HL-60 (cell line): ENCODE results near the gene MTR.

Experiments used
- CTCF ChIP-seq: IDR thresholded peaks from one replicate; pipeline ENCODE4 v1.5.1; 2011; ENCODE audit warnings: low read length, control low read depth, inconsistent platforms; ENCODE audit not compliant: insufficient read depth
- GABPA ChIP-seq: IDR thresholded peaks from 2 replicates; pipeline ENCODE4 v1.6.1; 2012; ENCODE audit warnings: low read depth
- POLR2AphosphoS5 ChIP-seq: IDR thresholded peaks from 2 replicates; pipeline ENCODE4 v1.6.1; 2012; ENCODE audit warnings: low read depth
- REST ChIP-seq: IDR thresholded peaks from 2 replicates; pipeline ENCODE4 v1.6.1; 2012; ENCODE audit warnings: low read depth; ENCODE audit not compliant: insufficient replicate concordance
- SPI1 ChIP-seq: IDR thresholded peaks from 2 replicates; pipeline ENCODE4 v1.6.1; 2012; ENCODE audit warnings: low read depth, mild to moderate bottlenecking, borderline replicate concordance

- TF ChIP-seq CTCF: no peak
- no peak for TF ChIP-seq REST
- no peak for TF ChIP-seq GABPA
- TF ChIP-seq SPI1: no peak
- TF ChIP-seq POLR2AphosphoS5: no peak
These were observed 28.6 kb upstream of the MTR start for GRCh38 chr1:236766506-236766905.
